ENCODE data around the gene AKT1. TPM values are rescaled to one million over a fixed set of nuclear protein-coding genes. Genes with fewer than 3 reads are reported as not detected.

AKT1 gene
- total RNA-seq, 2 experiments from 2014 or later: 112 TPM

GRCh38 chr14:104797115-104798044 lies 1.8 kb upstream of the AKT1 start:
- DNase-seq: no peak
- peaks cover 27% of the 10 kb centered on the region for H3K4me1 Mint-ChIP-seq
- no peaks in the 10 kb centered on the region for H3K9me3 Mint-ChIP-seq
- no peak overlapping the region for H3K27ac Mint-ChIP-seq
- H3K27me3 Mint-ChIP-seq: peaks cover 10% of the 10 kb centered on the region
- H3K4me3 Mint-ChIP-seq: no peak overlapping the region
- no peaks in the 10 kb centered on the region for H3K36me3 Mint-ChIP-seq

- H3K36me3 Mint-ChIP-seq: no peaks in the 10 kb centered on the region
- no peak for DNase-seq
- peaks cover 10% of the 10 kb centered on the region for H3K27me3 Mint-ChIP-seq
- H3K4me1 Mint-ChIP-seq: peaks cover 27% of the 10 kb centered on the region
- H3K27ac Mint-ChIP-seq: no peak overlapping the region
- H3K4me3 Mint-ChIP-seq: peak overlapping the region; percentile 69
- H3K9me3 Mint-ChIP-seq: no peaks in the 10 kb centered on the region
These were observed 1.1 kb upstream of the AKT1 start for GRCh38 chr14:104796687-104797081.

DNA sequence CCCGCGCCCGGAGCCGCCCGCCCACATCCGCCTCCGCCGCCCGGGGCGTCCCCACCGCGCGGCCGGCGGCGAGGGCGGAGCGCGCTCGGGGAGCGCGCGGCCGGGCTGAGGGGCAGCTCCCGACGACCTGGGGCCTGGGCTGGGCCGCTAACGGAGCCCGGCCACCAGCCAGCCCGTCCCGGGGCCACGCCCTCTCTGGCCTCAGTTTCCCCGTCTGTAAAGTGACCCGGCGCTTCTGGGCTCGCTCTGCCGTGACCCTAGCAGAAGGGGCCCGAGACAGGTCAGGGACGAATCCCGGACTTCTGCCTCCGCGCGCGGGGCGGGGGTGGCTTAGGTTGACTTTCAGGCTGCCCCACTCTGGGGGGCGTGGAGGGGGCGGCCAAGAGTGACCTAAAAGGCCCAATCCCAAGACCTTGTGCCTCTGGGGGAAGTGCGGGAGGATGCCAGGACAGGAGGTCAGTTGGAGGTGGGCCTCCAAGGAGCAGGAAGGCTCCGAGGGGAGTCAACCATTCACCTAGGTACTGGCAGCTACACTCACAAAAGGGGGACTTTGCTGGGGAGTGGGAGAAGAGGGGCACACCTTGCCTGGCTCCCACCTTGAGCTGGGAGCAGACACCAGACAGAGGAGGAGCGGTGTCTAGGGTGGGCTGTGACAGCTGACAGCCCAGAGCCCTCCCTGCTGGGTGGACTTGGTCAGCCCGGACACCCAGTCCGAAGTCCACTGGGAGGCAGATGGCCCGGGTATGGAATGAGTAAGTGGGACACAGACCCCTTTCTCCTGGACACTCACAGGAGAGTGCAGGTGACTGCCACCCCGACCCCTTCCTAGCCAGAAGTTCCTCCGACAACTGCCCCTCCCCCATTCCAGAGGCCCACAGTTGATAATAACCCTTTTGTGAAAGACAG lies 486 bp upstream of the AKT1 start:
- no peaks in the 10 kb centered on the region for H3K36me3 Mint-ChIP-seq
- H3K4me1 Mint-ChIP-seq: peaks cover 30% of the 10 kb centered on the region
- H3K27ac Mint-ChIP-seq: peak overlapping the region; percentile 65
- peaks cover 10% of the 10 kb centered on the region for H3K27me3 Mint-ChIP-seq
- DNase-seq: peak; percentile 62
- H3K4me3 Mint-ChIP-seq: peak overlapping the region; percentile 69
- no peaks in the 10 kb centered on the region for H3K9me3 Mint-ChIP-seq

- no peak for DNase-seq
- H3K4me1 Mint-ChIP-seq: peaks cover 29% of the 10 kb centered on the region
- no peaks in the 10 kb centered on the region for H3K9me3 Mint-ChIP-seq
- H3K27ac Mint-ChIP-seq: peak overlapping the region; percentile 54
- H3K36me3 Mint-ChIP-seq: no peaks in the 10 kb centered on the region
- H3K4me3 Mint-ChIP-seq: peak overlapping the region; percentile 90
- peaks cover 7% of the 10 kb centered on the region for H3K27me3 Mint-ChIP-seq
These were observed 936 bp downstream of the AKT1 start for GRCh38 chr14:104794631-104794992.

DNA sequence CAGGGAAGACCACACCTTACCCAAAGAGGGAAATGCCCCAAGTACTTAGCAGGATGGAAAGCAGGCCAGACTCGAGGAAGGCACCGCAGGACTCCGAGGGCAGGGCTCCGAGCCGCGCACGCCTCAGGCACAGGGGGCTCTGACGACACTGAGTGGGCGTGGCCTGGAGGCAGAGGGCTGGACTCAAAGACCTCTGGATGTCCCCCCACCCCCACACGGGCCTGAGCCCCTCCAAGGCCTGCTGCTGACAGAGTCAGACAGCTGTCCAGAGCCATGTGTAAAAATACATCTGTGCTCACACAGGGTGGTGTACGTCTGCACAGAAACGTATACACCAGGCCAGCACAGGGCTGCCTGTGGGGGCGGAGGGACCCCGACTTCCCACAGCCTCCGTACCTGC lies 1.4 kb downstream of the AKT1 start:
- Mint-ChIP-seq H3K27me3 (peaks cover 7% of the 10 kb centered on the region), H3K4me1 (peaks cover 31% of the 10 kb centered on the region), H3K27ac (peak overlapping the region; percentile 69), H3K9me3 (no peaks in the 10 kb centered on the region), H3K4me3 (peak overlapping the region; percentile 90), H3K36me3 (no peaks in the 10 kb centered on the region)
- peak; percentile 72 for DNase-seq

GRCh38 chr14:104793703-104793959 lies 1.9 kb downstream of the AKT1 start:
- H3K9me3 Mint-ChIP-seq: no peaks in the 10 kb centered on the region
- H3K4me3 Mint-ChIP-seq: peak overlapping the region; percentile 90
- no peaks in the 10 kb centered on the region for H3K36me3 Mint-ChIP-seq
- no peak for DNase-seq
- peaks cover 6% of the 10 kb centered on the region for H3K27me3 Mint-ChIP-seq
- no peak overlapping the region for H3K27ac Mint-ChIP-seq
- H3K4me1 Mint-ChIP-seq: peaks cover 31% of the 10 kb centered on the region

DNA sequence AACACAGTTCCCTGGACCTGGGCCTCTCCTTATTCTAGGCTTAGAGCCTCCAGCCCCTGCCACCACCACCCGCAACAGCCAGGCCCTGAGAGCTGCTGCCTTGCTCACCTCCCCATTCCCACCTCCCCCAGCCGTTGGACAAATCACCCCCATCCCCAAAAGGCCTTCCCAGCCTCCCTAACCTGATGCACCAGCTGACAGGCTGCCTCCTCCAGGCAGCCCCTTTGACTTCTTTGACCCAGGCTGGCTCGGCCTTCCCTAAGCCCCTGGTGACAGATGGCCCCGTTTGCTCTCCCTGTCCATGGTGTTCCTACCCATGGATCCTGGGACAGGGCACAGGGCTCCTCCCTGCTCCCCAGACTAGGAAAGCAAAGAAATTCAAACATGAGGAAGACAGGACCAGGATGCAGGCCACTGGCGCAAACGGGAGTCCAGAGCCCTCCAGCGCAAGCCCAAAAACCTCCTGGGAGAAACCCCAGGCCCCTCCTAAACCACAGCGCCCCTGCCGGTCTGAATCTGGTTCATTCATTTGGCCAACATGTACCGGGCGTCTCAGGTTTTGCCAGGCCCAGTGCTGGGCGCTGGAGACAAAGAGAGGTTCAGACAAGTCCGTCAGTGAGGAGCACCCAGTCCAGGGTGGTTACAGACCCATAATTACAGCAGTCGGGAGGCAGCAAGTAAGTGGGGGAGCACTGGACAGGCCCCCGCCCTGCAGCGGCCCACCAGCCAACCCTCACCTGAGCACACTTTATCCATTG lies 2.4 kb downstream of the AKT1 start:
- Mint-ChIP-seq H3K27me3 (peaks cover under 1% of the 10 kb centered on the region), H3K36me3 (no peaks in the 10 kb centered on the region), H3K4me3 (peak overlapping the region; percentile 90), H3K27ac (no peak overlapping the region), H3K4me1 (peaks cover 31% of the 10 kb centered on the region), H3K9me3 (no peaks in the 10 kb centered on the region)
- no peak for DNase-seq

DNA sequence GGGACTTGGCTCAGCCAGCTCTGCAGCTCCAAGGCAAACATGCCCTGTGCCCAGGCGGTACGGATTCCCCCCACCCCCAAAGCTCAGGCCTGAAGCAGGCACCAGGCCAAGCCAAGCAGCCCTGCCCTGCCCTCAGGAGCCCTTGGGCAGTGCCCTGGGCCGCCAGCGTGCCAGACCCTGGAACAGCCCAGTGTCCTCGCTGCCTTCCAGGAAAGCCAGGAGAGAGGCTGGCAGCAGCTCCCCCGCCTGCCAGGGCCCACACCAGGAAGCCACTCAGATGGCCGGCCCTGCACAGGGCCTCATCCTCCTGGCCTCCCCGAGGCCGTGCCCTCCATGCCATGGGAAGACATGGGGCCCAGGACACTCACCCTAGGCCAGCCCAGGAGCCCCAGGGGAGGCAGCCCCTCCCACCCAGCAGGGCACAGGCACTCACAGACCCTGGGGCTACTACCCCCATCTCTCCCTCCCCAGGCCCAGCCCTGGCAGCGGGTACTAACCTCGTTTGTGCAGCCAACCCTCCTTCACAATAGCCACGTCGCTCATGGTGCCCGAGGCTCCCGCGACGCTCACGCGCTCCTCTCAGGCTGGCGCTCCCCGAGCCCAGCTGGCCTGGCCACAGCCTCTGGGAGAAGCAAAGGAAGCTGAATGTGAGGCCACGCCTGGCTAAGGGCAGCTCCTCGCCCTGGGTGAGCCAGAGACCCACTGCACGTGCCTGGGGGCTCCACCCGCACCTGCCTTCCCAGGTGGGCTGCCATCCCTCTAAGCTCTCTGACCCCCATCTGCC lies 3.3 kb downstream of the AKT1 start:
- no peaks in the 10 kb centered on the region for H3K9me3 Mint-ChIP-seq
- H3K27me3 Mint-ChIP-seq: no peaks in the 10 kb centered on the region
- H3K36me3 Mint-ChIP-seq: no peaks in the 10 kb centered on the region
- peaks cover 31% of the 10 kb centered on the region for H3K4me1 Mint-ChIP-seq
- no peak overlapping the region for H3K27ac Mint-ChIP-seq
- DNase-seq: no peak
- no peak overlapping the region for H3K4me3 Mint-ChIP-seq

- Mint-ChIP-seq H3K4me3 (no peak overlapping the region), H3K27me3 (no peaks in the 10 kb centered on the region), H3K36me3 (no peaks in the 10 kb centered on the region), H3K27ac (no peak overlapping the region), H3K9me3 (no peaks in the 10 kb centered on the region), H3K4me1 (peaks cover 32% of the 10 kb centered on the region)
- DNase-seq: no peak
These were observed 4.1 kb downstream of the AKT1 start for GRCh38 chr14:104791425-104791824.

DNA sequence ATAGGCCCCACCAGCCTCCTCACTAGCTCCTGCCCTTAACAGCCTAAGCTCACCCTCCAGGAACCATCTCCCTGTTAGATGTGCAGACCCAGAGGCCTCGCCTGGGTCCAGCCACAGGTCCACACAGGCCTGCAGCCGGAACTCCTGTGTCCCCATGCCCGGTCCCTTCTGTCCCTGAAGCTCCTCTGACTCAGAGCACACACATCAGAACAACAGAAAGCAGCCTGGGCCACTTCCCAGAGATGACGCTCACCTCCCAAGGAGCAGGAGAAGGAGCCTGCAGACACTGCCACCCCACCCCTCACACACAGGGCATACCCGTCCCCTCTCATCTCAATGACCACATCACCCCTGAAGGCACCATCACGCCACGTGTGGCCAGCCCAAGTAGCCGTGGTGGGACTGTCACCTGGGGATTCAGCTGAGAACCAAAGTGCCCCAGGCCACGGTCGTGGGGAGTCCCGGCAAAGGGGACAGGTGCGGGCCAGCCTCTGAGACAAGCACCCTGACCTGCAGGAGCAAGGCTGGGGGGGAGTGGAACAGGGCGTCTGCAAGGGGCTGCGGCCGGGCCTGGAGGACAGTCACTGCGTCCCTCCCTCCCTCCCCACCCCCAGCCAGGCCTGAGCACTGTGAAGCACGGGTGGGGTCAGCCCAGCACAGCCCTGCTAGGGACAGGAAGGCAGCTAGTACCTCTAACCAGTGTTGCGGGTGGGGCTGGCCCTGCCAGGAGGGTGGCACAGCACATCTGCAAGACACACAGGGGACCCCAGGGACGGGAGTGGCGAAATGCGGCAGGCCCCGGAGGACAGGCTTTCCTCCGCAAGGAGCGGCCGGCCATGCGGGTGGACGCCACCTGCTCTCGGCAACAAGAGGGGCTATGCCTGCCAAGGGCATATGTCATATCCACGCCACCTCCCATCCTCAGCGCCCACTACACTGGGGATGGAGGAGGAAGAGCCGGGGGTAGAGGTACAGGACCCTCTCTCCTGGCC lies 5.5 kb downstream of the AKT1 start:
- Mint-ChIP-seq H3K27me3 (no peaks in the 10 kb centered on the region), H3K4me1 (peaks cover 28% of the 10 kb centered on the region), H3K4me3 (no peak overlapping the region), H3K9me3 (no peaks in the 10 kb centered on the region), H3K27ac (no peak overlapping the region), H3K36me3 (no peaks in the 10 kb centered on the region)
- DNase-seq: no peak

DNA sequence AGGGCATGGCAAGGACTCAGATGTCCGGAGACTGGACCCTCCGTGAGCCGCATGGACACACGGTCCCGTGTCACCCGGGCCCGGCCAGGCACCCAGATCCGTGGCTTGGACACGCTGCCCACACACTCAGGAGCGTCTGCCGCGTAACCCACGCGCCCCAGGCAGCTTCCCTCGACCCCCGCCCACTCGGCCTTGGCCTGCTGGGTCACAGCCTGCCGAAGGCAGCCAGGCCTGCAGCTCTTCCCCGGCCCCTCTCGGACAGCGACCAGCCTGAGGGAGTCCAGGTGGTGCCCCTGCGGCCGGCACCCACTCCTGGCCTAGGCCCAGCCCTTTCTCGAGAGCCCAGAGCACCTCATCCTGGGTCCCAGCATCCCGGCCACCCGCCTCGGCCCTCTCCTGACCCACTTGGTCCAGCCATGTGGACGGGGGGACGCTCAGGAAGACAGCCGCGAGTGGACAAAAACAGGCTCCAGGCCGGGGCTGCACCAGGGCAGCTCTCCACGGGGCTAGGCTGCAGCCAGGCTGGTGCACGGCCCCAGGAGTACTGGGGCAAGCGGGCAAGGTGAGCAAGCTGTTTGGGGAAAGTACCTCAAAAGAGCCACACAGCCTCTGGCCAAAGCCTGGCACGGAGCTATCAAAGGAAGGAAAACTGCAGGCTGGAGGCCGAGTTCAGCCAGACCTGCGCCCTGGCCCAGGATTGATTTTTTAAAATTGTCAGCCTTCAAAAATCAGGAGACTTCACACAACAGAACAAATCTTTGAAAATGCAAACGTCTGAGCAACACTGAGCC lies 6.5 kb downstream of the AKT1 start:
- Mint-ChIP-seq H3K27me3 (no peaks in the 10 kb centered on the region), H3K4me1 (peaks cover 26% of the 10 kb centered on the region), H3K9me3 (no peaks in the 10 kb centered on the region), H3K27ac (peak overlapping the region; percentile 42), H3K4me3 (no peak overlapping the region), H3K36me3 (no peaks in the 10 kb centered on the region)
- no peak for DNase-seq

GRCh38 chr14:104788161-104788818 lies 7.3 kb downstream of the AKT1 start:
- Mint-ChIP-seq H3K9me3 (no peaks in the 10 kb centered on the region), H3K36me3 (no peaks in the 10 kb centered on the region), H3K4me3 (no peak overlapping the region), H3K27ac (no peak overlapping the region), H3K27me3 (no peaks in the 10 kb centered on the region), H3K4me1 (peaks cover 19% of the 10 kb centered on the region)
- DNase-seq: no peak

Measured in activated naive CD8-positive, alpha-beta T cell treated with anti-CD3 and anti-CD28 coated beads for 36 hours (primary cell).